Stimulated activated CD4-positive, alpha-beta T cell treated with anti-CD3 and anti-CD28 coated beads, Interleukin-2, amount 100 ng/mL, for 48 hours (primary cell): ENCODE data around the gene MNDA.
A peak's percentile ranks its signal among the peaks of the same experiment; 100 is the strongest.

Experiments used
- DNase-seq, 2 donors: peaks; one replicate each; pipeline ENCODE4 v3.0.0-alpha.2; 2020

The MNDA gene

DNA sequence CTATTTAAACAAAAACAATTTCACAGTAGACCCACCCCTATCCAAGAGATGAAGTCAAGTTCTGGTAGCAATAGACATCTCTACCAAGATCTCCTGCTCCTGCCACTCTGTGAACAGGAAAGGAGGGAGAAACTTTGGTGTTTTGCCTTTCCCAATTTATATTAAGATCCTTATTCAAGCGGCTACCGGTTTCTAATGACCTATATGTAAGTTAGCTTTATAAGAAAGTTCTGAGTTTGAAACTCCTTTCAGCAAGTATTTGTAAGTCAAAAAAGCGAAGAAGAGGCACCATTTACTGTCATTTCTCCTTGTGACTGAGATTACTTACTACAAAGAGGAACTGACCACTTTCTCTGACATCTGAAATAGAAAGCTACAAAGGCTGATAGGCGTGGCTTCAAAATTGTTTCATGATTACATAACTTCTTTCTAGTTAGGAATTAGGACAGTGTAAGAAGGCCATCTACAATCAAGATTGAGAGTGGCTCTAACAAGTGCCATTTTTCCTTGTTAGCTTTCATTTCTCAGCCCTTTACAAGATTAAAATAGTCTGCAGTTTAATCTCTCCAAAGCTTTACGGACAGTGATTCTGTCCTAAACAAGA, at the start of gene MNDA:
TSS of gene MNDA (plus strand) at position 448 of the 604 bp plus-strand sequence. CDS start 10,803 bp downstream, outside the sequence.
- DNase-seq: no peak

DNA sequence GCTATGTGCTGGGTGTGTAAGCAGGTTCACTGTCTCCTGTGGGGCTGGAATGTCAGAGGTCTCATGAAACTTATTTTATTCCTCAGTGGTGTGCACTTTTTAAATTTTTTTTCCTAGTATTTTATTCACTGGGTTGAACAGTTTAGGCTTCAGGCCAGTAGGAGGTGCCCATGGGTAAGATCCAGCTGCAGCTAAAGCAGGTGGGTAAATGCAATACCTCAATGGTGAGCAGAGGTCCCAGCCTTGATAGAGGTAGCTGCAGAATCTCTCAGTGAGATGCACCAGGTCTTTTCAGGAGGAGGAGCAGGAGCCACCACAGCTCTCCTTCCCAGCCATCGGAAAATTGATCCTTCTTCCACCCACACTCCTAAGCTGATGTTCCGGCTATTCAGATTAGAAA, 37.5 kb upstream of the MNDA start:
- DNase-seq: peak; percentile 22 to 25

DNA sequence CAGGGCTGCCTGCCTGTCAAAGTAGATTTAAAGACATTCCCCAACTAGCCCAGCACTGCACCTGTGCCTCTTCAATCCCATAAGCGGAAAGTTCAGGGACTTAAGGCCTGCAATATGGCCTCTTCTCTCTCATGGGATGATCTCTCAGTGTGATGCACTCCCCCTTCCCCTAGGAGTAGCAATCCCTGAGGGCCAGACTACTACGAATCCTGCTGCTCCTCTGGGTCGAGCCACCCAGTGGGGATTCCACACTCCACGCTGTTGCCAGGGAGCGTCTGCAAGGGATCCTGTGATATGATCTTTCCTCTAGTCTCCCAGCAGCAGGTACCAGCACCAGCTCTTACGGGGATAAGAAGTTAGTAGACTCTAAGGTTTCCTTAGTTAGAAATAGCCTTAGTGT, 36.9 kb upstream of the MNDA start:
- no peak for DNase-seq

- no peak for DNase-seq
Observed at GRCh38 chr1:158798531-158798930, 32.6 kb upstream of the MNDA start.

DNA sequence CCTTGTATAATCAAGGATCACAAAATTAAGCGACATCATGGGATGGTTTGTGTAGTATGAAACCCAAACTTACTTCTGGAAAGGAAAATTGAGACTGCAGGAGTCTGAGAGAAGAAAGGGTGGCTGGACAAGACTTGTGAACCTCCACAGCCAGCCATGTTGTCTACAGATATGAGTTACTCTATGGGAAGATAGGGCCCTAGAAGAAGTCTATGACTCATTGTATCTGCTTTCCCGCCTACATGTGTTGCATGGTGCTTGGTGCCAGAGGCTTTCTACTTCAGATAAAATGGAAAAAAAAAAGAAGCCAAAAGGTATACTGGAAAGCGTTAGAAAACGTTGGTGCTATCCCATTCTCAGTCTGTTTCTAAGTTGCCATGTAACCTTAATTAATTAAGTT, 31.5 kb upstream of the MNDA start:
- DNase-seq: no peak

- no peak for DNase-seq
Observed at GRCh38 chr1:158800526-158800925, 30.6 kb upstream of the MNDA start.

DNA sequence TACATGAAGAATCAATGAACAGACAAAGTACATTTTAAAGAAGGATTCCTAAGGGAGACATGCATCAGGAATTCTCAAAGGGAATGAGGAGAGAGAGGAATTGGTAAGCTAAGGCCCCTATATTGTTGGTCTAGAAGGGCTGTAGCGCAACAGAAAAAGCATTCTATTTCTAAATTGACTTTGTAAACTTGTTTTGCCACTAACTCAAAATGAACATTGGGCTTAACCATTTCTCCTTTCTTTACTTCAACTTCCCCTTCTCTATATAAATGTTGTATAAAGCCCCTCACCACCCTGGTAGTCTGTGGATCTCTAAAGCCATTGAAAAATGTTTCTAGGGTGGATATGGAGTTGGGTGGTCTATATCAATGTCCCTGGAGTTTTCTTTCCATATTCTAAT, 29.8 kb upstream of the MNDA start:
- DNase-seq: no peak

- DNase-seq: no peak
Observed at GRCh38 chr1:158803678-158804077, 27.5 kb upstream of the MNDA start.

- DNase-seq: no peak
Observed at GRCh38 chr1:158806916-158807536, 24.1 kb upstream of the MNDA start.

- DNase-seq: no peak
Observed at GRCh38 chr1:158809256-158809655, 21.9 kb upstream of the MNDA start.

DNA sequence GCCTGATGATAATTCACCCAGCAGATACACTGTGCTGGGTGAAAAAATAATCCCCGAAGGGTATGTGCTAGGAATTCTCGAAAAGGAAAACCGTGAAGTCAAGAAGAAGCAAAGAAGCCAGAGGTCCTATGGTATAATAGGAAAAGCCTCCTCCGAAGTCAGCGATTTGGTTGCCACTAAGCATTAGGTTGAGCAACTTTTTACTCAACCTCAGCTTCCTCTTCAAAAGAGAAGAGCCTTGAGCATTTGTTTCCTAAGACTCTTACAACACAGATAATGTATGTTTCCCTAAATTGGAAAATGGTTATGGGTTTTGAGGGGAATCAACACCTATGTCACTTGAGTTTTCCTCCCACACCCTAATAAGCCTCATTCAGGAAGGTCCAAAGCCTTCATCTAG, 21.3 kb upstream of the MNDA start:
- no peak for DNase-seq

DNA sequence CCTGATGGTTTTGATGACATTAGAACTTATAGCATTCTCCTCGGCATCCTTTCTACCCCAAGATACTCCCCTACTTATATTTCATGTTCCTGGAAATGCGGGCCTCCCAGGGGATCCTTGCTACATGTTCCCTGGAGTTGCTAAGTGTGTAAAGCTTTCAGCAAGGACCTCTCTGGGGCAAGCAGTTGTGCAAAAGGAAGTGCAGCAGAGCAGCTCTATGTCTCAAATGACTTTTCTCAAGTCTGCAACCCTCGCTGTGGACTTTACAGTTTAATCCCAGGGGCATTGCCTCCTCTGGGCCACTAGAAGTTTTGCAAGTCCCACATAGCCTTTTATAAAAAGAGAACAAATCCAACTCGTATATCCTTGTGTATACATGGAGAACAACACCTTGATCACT, 20.8 kb upstream of the MNDA start:
- DNase-seq: no peak

DNA sequence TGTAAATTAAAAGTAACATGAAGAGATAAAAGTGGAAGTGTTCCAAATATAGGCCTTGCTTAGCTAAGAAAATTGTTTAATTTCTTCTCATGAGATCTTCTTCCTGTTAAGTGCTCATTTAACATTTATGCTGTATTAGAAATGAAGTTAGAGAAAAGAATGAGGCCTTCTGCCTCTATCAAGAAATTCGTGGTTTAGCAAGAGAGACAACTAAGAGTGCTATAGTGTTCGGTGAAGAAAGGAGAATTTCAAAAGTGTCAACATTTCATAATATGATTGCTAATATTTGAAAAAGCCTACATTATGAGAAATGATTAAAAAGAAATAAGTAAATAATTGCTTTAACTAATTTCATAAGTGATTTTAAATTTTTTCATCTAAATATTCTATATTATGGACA, 18.8 kb upstream of the MNDA start:
- no peak for DNase-seq

DNA sequence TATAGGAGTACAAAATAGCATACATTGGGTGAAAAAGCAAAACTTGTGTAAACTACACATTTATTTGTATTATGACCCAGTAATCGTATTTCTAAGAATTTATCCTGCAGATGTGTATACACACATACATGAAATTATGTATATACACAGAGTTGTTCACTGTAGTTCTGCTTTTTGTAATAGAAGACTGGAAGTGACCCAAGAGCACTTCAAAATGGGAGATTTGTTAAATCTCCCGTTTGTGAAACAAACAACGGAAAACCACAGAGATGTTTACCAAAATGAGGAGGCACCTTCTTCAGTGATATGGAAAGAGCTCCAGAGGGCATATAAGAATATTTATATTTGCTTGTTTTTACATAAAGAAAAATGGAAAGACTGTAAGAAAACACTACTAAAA, 18.0 kb upstream of the MNDA start:
- no peak for DNase-seq

GRCh38 chr1:158814970-158815369, 16.2 kb upstream of the MNDA start:
- no peak for DNase-seq

DNA sequence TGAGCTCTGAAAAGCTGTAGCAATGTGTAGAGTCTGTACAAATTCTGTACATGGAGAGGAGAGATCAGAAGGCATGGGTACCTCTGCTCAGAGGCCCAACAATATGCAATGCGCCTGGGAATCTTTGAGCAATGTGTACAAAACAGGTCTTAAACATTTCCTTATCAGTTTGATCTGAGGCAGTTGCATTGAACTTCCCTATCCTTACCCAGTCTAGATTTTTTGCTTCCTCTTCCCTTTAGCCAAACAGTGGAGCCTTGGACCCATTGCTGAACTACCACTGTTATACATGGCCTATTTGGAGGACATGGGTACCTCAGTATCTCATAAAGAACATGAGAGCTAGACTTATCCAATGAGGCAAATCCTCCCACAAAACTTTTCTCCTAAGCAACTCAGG, 12.6 kb upstream of the MNDA start:
- DNase-seq: no peak

- no peak for DNase-seq
Observed at GRCh38 chr1:158818975-158819431, 12.1 kb upstream of the MNDA start.

DNA sequence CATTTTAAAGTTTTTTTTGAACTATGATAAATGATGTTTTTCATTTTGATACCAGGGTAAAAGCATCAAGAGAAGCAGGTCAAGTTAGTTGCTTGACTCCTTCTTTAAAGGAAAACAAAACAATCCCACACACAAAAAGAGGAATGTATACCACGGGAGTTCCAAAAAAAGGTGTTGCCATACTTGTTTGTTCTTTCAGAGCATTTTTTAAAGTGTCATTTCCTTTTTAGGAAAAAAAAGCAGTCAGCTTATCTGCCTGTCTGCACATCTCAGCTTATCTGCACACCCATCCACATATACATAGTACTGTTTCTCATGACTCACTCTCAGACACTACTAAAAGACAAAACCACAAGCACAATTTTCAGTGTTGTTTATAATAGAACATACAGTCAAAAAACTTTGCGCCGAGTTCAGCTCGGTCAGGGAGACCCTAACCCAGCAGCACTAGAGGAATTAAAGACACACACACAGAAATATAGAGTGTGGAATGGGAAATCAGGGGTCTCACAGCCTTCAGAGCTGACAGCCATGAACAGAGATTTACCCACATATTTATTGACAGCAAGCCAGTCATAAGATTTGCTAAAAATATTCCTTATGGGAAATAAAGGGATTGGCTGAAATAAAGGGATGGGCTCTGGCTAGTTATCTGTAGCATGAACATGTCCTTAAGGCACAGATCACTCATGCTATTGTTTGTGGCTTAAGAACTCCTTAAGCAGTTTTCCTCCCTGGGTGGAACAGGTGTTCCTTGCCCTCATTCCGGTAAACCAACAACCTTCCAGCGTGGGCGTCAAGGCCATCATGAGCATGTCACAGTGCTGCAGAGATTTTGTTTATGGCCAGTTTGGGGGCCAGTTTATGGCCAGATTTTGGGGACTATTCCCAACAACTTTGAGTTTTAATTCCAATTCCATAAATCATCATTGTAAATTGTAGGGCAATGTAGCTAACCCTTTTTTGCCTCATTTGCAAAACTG, 11.4 kb upstream of the MNDA start:
- DNase-seq: no peak

DNA sequence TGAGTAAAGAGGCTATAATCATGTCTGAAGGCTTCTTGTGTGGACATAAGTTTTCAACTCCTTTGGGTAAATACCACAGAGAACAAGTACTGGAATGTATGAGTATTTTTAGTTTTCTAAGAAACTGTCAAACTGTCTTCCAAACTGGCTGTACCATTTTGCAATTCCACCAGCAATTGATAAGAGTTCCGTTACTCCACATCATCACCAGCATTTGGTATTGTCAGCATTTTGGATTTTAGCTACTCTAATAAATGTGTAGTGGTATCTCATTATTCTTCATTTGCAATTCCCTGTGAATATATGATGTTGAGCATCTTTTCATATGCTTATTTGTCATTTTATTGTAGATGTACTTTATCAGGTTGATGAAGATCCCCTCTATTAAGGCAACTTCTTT, 9.4 kb upstream of the MNDA start:
- no peak for DNase-seq

GRCh38 chr1:158830074-158830677, 975 bp upstream of the MNDA start:
- no peak for DNase-seq

GRCh38 chr1:158833264-158833663, 2.1 kb downstream of the MNDA start:
- DNase-seq: no peak

GRCh38 chr1:158836038-158836437, 4.9 kb downstream of the MNDA start:
- DNase-seq: no peak

- DNase-seq: no peak
Observed at GRCh38 chr1:158838660-158839059, 7.5 kb downstream of the MNDA start.
